C4-2B (cell line): ENCODE measurements around the gene ANO2.

Experiments
- ZFX ChIP-seq: fragments of 450-650 bp; IDR thresholded peaks from 2 replicates; pipeline ENCODE4 v1.6.1; 2017
- TF ChIP-seq, protein P1 (sequence below): fragments of 450-650 bp; conservative IDR thresholded peaks from 2 replicates; pipeline ENCODE4 v1.5.1; 2017; ENCODE audit warnings: mild to moderate bottlenecking

DNA sequence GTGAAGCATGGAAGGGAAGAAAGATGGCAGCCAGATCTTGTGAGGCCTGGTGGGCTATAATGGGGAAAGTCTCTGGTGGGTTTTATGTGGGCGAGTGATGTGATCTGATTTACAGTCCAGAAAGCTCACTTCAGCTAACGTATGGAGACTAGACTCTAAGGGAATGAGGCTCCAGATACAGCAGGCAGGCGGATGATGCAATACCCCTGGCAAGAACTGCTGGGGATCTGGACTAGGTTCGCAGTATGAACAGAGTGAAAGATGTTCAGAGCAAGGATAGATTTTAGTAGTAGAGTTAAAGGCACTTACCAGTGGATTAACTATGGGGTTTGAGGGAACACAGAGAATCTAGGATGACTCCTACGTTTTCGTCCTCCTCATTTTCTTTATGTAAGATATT lies 253.1 kb downstream of the ANO2 start:
- TF ChIP-seq, protein P1, sequence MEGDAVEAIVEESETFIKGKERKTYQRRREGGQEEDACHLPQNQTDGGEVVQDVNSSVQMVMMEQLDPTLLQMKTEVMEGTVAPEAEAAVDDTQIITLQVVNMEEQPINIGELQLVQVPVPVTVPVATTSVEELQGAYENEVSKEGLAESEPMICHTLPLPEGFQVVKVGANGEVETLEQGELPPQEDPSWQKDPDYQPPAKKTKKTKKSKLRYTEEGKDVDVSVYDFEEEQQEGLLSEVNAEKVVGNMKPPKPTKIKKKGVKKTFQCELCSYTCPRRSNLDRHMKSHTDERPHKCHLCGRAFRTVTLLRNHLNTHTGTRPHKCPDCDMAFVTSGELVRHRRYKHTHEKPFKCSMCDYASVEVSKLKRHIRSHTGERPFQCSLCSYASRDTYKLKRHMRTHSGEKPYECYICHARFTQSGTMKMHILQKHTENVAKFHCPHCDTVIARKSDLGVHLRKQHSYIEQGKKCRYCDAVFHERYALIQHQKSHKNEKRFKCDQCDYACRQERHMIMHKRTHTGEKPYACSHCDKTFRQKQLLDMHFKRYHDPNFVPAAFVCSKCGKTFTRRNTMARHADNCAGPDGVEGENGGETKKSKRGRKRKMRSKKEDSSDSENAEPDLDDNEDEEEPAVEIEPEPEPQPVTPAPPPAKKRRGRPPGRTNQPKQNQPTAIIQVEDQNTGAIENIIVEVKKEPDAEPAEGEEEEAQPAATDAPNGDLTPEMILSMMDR, result no peak
- no peak for TF ChIP-seq ZFX
